GM12878 (cell line): ENCODE results near the gene NDUFV1. TPM values are rescaled to one million over a fixed set of nuclear protein-coding genes. Genes with fewer than 3 reads are reported as not detected.

Experiments used
- BHLHE40 ChIP-seq, 2 experiments: fragments of 450-650 bp in 1 of 2; IDR thresholded peaks; 2 replicates each; pipeline ENCODE4 v1.6.1; 2011 to 2017; ENCODE audit warnings: low read depth in 2 of 2, borderline replicate concordance in 1 of 2, improper control_type of control experiment in 1 of 2, low read length in 1 of 2, mild to moderate bottlenecking in 1 of 2
- DPF2 ChIP-seq: fragments of 450-650 bp; IDR thresholded peaks from 2 replicates; pipeline ENCODE4 v1.6.1; 2017; ENCODE audit warnings: mild to moderate bottlenecking
- EP300 ChIP-seq, 2 experiments: fragments of 150-350 bp in 1 of 2; IDR thresholded peaks; 2 replicates each; pipeline ENCODE4 v1.6.1; 2011 to 2012; ENCODE audit warnings: low read depth in 2 of 2, low read length in 2 of 2, borderline replicate concordance in 1 of 2, improper control_type of control experiment in 1 of 2, inconsistent platforms in 1 of 2; ENCODE audit not compliant: control insufficient read depth in 1 of 2
- FOXM1 ChIP-seq: IDR thresholded peaks from 2 replicates; pipeline ENCODE4 v1.6.1; 2012; ENCODE audit warnings: low read depth, mild to moderate bottlenecking, inconsistent platforms, low read length, moderate library complexity
- MLLT1 ChIP-seq: fragments of 450-650 bp; IDR thresholded peaks from 2 replicates; pipeline ENCODE4 v1.6.1; 2016; ENCODE audit warnings: mild to moderate bottlenecking
- NBN ChIP-seq: fragments of 450-650 bp; IDR thresholded peaks from 2 replicates; pipeline ENCODE4 v1.6.1; 2016
- PAX5 ChIP-seq: IDR thresholded peaks from 2 replicates; pipeline ENCODE4 v1.6.1; 2011; ENCODE audit warnings: low read depth, low read length, borderline replicate concordance
- POU2F2 ChIP-seq: IDR thresholded peaks from 3 replicates; pipeline ENCODE4 v1.6.1; 2011; ENCODE audit warnings: low read depth, mild to moderate bottlenecking, low read length, borderline replicate concordance
- RCOR1 ChIP-seq: conservative IDR thresholded peaks from 2 replicates; pipeline ENCODE4 v1.6.1; 2012; ENCODE audit warnings: low read depth, low read length, improper control_type of control experiment
- SKIL ChIP-seq: fragments of 450-650 bp; IDR thresholded peaks from 2 replicates; pipeline ENCODE4 v1.6.1; 2017; ENCODE audit warnings: mild to moderate bottlenecking, low read depth, inconsistent platforms; ENCODE audit not compliant: poor library complexity, severe bottlenecking
- STAT3 ChIP-seq: IDR thresholded peaks from 2 replicates; pipeline ENCODE4 v1.6.1; 2011; ENCODE audit warnings: low read depth, low read length, improper control_type of control experiment
- ZNF217 ChIP-seq: fragments of 450-650 bp; IDR thresholded peaks from 2 replicates; pipeline ENCODE4 v1.6.1; 2017; ENCODE audit warnings: antibody characterized with exemption, mild to moderate bottlenecking
- polyA plus RNA-seq, 11 experiments: library from polyadenylated mRNA; depleted of rRNA in 4 of 11; unstranded in 6 of 11; stranded (reverse) in 5 of 11; fragments of >200 nt; fragmentation: Nextera tagmentation in 4 of 11; fragmentation: Illumina TruSeq in 1 of 11; extraction: Ambion mirVana in 4 of 11; extraction: Trizol in 1 of 11; gene quantifications; 1 replicate in 1 of 11; 2 replicates in 10 of 11; pipeline versions ENCODE4 v1.2.1 to v1.2.3, GENCODE V29; 2011 to 2016; ENCODE audit warnings: inconsistent platforms in 2 of 11, missing spikeins in 2 of 11, low read depth in 1 of 11
- total RNA-seq, 4 experiments: library from RNA; depleted of rRNA in 3 of 4; stranded (reverse); fragments of >200 nt in 3 of 4; fragmentation: Illumina TruSeq in 1 of 4; extraction: Trizol in 1 of 4; gene quantifications; 2 replicates each; pipeline versions ENCODE4 v1.2.1 to v1.2.3, GENCODE V29; 2013 to 2021
- TF ChIP-seq, protein P1 (sequence below): fragments of 450-650 bp; formaldehyde crosslinking; IDR thresholded peaks from 2 replicates; pipeline ENCODE4 v1.5.0; 2022; ENCODE audit warnings: mild to moderate bottlenecking, missing genetic modification characterization
- TF ChIP-seq, protein P2 (sequence below): IDR thresholded peaks from 2 replicates; pipeline ENCODE4 v1.6.1; 2011; ENCODE audit warnings: borderline replicate concordance, low read depth, mild to moderate bottlenecking, moderate library complexity, low read length; ENCODE audit not compliant: insufficient read depth, poor library complexity, severe bottlenecking
- TF ChIP-seq, protein P3 (sequence below): IDR thresholded peaks from 2 replicates; pipeline ENCODE4 v1.6.1; 2012; ENCODE audit warnings: low read length, inconsistent platforms

The NDUFV1 gene
- total and polyA plus RNA-seq, 10 of the 15 experiments (the other 5 are each of a cell fraction or from before 2014, with no cell fraction given), result 8.2 to 380 (median 231) TPM

DNA sequence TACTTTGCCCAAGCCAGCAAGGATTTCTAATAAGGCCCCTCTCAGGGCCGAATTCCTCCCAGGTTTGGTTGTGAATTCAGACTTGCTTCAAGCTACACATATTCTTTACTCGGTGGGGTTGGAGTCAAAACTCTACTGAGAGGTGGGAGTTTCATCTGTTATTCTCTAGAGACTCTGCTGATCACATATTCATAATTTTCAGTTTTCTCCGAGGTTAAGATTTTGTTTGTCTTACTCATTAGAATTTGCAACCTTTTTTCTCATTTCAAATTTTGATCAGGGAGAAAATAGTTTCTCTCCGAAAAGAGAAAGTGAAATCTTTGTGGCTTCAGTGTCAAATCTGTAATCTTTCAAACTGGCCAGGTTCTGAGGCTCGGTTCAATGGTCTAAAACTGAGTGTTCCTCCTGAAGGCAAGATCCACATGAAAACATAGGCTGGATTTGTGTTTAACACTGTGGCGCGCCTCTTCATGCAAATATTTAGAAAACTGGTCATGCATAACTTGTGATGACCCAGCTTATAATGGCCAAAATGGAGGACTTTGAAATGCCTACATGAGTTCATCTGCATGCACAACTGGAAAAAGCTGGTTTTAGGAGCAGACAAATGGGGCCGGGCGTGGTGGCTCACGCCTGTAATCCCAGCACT lies 44.6 kb upstream of the NDUFV1 start (continued):
- TF ChIP-seq, protein P1, sequence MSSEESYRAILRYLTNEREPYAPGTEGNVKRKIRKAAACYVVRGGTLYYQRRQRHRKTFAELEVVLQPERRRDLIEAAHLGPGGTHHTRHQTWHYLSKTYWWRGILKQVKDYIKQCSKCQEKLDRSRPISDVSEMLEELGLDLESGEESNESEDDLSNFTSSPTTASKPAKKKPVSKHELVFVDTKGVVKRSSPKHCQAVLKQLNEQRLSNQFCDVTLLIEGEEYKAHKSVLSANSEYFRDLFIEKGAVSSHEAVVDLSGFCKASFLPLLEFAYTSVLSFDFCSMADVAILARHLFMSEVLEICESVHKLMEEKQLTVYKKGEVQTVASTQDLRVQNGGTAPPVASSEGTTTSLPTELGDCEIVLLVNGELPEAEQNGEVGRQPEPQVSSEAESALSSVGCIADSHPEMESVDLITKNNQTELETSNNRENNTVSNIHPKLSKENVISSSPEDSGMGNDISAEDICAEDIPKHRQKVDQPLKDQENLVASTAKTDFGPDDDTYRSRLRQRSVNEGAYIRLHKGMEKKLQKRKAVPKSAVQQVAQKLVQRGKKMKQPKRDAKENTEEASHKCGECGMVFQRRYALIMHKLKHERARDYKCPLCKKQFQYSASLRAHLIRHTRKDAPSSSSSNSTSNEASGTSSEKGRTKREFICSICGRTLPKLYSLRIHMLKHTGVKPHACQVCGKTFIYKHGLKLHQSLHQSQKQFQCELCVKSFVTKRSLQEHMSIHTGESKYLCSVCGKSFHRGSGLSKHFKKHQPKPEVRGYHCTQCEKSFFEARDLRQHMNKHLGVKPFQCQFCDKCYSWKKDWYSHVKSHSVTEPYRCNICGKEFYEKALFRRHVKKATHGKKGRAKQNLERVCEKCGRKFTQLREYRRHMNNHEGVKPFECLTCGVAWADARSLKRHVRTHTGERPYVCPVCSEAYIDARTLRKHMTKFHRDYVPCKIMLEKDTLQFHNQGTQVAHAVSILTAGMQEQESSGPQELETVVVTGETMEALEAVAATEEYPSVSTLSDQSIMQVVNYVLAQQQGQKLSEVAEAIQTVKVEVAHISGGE (CRISPR knock-in tag), result no peak
- TF ChIP-seq BHLHE40 (IDR thresholded peaks at IDR 0.05; ENCODE audit: borderline replicate concordance in 1 of 2, low read depth in 2 of 2, low read length in 1 of 2), result peak; percentile 39 to 59; a peak in 3 of 4 replicates
- TF ChIP-seq, protein P2, sequence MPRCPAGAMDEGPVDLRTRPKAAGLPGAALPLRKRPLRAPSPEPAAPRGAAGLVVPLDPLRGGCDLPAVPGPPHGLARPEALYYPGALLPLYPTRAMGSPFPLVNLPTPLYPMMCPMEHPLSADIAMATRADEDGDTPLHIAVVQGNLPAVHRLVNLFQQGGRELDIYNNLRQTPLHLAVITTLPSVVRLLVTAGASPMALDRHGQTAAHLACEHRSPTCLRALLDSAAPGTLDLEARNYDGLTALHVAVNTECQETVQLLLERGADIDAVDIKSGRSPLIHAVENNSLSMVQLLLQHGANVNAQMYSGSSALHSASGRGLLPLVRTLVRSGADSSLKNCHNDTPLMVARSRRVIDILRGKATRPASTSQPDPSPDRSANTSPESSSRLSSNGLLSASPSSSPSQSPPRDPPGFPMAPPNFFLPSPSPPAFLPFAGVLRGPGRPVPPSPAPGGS, result no peak
- TF ChIP-seq STAT3, result no peak
- TF ChIP-seq FOXM1, result peak; percentile 82
- peak; percentile 52; the same call in 1 of the 2 replicates for TF ChIP-seq NBN
- peak; percentile 58 to 70; a peak in 3 of 4 replicates for TF ChIP-seq EP300 (IDR thresholded peaks at IDR 0.05; ENCODE audit: borderline replicate concordance in 1 of 2, control insufficient read depth in 1 of 2, low read depth in 2 of 2, low read length in 2 of 2)
- TF ChIP-seq MLLT1, result peak; percentile 64
- peak; percentile 92; the same call in 2 of the 3 replicates for TF ChIP-seq POU2F2
- peak; percentile 100 for TF ChIP-seq ZNF217
- TF ChIP-seq SKIL, result peak; percentile 89
- TF ChIP-seq, protein P3, sequence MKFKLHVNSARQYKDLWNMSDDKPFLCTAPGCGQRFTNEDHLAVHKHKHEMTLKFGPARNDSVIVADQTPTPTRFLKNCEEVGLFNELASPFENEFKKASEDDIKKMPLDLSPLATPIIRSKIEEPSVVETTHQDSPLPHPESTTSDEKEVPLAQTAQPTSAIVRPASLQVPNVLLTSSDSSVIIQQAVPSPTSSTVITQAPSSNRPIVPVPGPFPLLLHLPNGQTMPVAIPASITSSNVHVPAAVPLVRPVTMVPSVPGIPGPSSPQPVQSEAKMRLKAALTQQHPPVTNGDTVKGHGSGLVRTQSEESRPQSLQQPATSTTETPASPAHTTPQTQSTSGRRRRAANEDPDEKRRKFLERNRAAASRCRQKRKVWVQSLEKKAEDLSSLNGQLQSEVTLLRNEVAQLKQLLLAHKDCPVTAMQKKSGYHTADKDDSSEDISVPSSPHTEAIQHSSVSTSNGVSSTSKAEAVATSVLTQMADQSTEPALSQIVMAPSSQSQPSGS, result peak; percentile 54; the same call in 1 of the 2 replicates
- peak; percentile 96 for TF ChIP-seq PAX5
- TF ChIP-seq RCOR1, result 0 out of 2 replicates have a peak, but pooled peaks have one; percentile 61
- TF ChIP-seq DPF2, result peak; percentile 57; the same call in 1 of the 2 replicates
